GM18868 (cell line): ENCODE measurements around the gene ISG20.

Source experiments
- ATAC-seq: cut with Tn5 transposase; IDR thresholded peaks from one replicate; pipeline ENCODE4 v1.9.1; 2021; ENCODE audit warnings: mild to moderate bottlenecking, moderate library complexity; ENCODE audit not compliant: unreplicated experiment

The ISG20 gene

DNA sequence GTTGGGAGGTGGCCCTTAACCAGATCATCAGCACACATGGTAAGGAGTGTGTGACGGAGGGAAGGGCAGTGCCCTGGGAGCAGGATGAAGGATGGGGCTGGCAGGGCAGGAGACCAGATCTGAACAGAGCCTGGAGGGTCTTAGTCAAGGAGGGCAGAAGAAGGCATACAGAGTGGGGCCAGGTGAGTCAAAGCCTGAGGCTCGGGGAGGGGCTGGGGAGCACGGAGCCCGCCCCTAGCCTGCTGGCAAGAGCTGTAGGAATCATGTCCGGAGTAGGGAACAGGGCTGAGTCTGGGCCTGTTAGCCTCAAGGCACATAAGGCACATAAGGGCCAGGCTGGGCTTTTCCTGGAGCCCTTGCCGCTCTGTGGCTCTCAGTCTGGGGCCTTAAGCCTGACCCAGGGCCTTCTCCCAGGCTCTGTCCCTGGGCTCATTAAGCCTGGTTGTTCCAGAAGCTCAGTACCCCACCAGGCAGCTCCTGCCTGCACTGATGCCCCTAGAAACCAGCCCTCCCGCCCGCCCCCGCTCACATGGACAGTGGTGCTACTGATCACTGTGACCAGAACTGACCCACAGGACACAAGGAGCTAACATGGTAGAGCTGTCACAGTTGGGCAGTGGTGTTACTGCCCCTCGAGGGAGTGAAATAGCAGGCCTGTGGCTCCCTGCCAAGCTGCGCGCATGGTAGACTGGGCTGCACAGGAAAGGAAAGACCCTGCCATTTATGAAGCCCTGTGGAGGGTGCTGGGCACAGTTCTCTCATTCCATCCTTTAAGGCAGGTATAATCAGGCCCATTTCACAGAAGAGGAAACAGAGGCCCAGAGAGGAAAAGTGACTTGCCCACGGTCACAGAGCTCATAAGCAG, 14.6 kb downstream of the ISG20 start:
- ATAC-seq = no peak

DNA sequence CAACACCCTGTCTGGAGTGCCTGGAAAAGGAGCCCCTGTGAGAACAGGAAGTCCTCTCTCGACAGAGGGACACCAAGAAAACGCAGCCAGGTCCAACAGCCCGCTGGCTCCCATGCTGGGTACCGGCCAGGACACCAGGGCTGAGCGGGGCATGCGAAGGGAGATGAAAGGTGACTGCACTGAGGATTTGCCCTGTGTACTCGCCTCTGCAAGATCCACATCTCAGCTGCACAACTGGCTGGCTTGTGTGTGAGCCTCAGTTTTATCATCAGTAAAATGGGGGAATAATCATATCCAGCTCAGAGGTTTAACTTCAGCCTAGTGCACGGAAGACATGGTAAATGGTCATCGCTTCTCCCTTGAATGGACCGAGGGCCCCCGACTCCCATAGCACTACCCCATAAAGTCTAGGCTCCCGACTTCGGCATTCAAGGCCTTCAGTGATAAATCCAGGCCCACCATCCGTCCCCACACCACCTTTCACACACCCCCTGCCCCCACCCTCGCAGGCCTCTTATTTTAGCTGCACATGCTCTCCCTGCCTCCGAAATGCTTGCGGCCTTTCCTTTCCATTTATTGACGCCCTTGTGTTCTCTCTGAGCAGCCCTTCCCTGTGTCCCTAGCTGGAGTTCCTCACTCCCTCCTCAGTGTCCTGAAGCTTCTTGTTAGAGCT, 15.8 kb downstream of the ISG20 start:
- no peak for ATAC-seq

DNA sequence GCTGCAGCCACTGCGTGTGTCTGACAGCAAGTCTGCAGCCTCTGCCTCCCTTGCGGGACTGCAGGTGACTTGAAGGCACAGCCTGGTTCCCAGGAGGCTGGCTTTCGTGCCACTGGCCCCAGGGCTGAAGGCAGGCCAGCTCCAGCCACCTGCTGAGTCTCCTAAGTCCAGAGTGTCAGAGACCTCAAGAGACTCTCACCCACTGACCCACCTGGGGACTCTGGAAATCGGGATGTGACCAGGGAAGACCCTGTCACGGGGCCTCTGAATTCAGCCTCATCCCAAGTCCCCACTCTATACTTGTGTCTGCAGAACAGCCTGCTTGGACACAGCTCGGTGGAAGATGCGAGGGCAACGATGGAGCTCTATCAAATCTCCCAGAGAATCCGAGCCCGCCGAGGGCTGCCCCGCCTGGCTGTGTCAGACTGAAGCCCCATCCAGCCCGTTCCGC, 16.3 kb downstream of the ISG20 start:
- no peak for ATAC-seq

DNA sequence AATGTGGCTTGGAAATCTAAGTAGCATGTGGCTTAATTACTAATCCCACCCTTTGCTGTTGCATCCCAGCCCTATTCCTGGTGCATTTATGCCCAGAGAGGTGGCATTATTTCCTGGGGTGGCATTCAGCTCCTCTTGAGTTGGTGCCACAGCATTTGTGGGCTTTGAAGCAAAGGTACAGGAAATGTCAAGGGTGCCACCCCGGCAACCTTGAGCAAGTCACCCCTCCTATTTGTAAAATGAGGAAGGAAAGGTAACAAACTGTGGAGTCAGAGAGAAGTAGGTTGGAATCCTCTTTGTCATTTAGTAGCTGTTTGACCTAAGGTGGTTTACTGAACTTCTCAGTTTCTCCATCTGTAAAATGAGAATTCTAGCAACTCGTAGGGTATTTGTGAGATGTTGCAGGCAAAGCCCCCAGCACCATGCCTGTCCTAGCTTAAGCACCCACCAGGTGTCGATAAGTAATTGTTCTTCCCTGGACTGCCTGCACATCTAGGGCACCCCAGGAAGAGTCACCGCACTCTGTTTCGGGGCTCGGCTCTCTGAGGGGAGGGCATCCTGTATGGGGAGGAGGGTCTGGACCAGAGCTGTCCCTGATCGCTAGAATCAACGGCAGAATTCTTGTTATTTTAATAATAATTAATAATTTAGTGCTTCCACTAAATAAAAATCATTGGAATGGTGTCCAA, 17.1 kb downstream of the ISG20 start:
- no peak for ATAC-seq

DNA sequence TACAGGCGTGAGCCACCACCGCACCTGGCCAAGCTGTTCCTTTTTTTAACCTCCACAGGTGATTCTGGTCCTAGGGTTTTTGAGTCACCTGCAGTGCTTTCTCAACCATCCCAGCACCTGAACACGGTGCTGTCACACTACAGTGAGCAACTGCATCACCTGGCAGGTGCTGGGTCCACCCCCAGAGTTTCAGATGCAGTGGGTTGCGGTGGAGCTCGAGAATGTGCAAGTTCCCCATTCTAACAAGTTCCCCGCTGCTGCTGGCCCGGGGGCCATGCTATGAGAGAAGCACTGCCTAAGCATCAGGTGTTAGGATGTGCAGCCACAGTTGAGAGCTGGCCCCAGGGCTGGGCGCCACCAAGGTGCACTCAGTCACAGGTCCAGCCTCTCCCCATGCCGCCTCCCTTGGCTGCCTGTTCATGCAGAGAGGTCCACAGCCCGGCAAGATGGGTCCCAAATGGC, 18.0 kb downstream of the ISG20 start:
- peak; percentile 95 for ATAC-seq

DNA sequence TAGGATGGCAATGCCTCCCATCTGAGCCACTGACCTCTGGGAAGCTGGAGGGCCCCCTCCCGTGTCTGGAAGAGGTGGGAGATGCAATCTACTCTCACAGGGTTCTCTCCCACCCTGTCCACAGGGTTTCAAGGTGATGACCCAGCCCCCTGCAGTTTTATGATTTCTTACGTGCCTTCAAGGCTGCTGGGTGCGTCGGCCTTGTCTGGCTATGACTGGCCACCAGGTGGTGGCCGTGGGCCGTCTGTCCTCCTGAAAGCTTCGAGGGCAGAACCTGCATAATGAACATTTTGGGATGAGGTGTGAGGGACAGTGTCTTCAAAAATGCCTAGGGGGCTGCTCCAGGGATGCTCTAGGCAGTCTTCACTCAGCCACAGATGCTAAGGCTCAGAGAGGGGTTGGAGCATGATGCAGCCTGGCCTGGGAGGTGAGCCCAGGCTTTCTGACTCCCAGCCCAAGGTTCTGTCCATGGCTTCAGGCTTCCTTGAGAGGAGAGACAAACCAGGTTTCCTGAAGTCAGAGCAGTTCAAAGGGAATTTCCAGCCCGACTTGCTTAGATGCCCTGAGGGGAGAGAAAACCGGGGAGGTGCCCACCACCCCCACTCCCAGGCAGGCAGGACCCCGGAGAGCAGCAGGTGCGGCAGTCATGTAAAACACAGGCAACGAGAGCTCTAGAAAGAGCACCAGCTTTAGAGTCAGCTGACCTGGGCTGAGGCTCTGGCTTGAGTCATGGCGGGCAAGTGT, 18.7 kb downstream of the ISG20 start:
- no peak for ATAC-seq

DNA sequence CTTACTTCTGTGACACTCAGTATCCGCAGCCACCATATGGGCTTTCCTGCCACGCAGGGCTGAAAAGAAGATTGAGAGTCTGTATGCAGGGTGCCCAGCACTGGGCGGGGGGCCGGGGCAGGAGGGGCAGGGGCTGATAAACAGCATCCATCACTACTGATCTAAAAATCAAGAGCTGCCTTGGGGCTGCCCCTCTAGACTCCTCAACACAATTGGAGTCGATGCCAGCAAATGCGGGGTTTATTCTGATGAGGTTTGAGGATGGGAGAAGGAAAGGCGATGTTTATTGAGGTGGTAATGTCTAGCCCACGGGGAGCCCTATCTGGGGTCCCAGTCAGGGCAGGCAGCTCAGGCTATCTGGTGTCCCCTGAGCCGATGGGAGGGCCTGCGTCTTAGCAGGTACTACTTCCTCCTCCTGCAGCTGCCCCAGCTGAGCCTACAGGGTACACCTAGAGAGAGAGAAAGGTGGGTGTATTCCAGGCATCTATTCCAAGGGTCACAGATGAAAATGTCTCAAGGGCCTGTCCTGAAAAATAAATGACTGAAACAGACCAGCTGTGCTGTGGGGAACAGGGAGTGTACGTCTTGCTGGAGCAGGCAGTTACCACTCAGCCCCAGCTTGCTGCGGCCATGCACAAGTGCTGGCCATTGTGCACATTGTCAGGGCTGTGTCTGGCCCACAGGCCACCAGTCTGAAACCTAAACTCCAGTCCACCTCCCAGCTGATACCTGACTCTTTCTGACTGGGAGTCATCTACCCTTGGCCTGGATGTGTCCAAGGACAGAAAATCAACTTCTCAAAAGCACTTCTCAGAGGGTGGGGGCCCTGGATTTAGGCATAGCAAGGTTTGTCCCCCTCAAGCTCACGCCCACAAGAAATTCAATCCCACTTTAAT, 19.5 kb downstream of the ISG20 start:
- ATAC-seq = no peak

DNA sequence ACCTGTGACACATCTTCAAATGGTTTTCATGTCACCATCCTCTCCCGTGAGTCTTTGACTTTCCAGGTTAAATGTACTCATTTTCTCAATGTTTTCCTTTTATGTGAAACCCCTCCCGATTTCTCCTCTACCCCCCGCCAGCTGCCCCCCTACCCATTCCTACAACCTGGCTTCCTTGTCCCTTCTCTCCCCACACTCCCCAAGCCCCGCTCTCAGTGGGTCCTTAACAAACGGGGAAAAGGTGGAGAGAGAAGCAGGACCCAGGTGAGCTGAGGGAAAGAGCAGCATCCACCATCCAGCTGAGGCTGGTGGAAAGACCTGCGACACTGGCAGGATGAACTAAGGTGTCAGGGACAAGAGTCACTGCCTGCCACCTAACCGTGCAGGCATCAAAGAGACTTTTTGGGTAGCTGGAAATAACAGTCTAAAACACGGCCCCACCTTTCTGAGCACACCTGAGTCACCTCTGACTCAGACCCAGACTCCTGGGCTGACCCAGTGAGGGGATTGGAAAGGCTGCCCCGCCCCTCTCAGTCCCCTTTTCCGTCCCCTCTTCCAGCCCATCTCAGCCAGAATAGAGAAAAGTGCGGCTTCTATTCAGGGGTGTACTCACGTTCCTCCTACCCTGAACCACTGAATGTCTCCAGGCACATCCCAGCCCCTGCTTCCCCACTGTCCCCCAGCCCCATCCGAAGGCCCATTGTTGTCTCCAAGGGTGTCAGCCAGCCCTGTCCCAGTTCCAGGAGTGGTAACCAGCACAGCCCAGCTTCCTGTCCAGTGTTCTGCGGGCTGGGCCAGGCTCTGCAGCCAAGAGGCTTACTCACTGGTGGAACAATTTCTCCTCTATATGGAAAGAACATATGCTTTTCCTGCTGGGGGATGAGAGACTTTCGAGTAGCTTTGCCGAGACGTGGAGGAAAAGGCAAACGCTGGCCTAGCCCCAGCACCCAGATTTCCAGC, 20.4 kb downstream of the ISG20 start:
- no peak for ATAC-seq

DNA sequence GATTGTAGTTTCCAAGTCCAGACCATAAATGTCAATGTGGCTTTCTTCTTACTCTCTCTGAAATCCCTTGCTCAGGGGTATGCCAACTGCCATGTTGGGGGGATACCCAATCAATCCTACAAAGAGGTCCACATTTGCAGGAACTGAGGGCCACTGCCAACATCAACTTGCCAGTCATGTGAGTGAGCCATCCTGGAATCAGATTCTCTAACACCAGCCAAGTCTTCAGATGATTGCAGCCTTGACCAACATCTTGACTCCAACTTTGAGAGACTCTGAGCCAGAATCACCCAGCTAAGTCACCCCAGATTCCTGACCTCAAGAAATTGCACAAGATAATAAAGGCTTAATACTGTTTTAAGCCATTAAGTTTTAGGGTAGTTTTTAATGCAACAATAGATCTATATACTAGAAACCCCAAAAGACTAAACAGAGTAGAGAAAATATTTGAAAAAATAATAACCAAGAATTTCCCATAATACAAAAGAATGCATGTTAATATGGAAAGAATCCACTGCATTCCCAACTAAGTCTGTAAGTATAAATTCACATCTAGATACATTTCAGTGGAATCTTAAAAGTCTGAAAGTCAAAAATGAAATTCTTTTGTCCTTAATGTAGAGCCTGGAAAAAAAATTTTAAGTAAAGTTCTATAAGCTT, 22.4 kb downstream of the ISG20 start:
- no peak for ATAC-seq

DNA sequence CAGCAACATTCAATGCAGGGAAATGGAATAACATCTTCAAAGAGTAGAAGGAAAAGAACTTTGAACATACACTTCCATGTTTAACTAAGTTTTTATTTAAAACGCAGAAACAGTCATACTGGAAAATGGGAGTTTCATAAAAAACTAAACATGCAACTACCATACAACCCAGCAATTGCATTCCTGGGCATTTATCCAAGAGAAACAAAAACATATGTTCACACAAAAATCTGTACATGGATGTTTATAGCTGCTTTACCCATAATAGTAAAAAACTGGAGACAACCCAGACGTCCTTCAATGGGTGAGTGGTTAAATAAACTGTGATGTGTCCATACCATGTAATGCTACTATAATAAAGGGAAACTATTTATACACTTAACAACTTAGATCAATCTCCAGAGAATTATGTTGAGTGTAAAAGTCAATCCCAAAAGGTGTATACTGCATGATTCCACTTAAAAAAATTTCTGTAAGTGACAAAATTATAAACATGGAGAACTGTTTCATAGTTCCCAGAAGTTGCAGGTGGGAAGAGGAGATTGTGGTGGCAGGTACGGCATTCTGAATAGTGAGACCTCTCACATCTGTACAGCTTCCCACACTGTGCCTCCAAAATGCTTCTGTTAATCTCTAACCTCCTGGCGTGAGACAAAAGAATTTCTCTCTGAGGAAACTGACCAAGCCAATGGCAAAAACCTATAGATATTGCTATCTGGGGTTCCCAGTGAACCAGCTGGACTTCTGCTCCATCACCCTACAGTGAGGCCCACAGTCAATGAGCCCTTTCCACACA, 23.1 kb downstream of the ISG20 start:
- ATAC-seq = no peak

DNA sequence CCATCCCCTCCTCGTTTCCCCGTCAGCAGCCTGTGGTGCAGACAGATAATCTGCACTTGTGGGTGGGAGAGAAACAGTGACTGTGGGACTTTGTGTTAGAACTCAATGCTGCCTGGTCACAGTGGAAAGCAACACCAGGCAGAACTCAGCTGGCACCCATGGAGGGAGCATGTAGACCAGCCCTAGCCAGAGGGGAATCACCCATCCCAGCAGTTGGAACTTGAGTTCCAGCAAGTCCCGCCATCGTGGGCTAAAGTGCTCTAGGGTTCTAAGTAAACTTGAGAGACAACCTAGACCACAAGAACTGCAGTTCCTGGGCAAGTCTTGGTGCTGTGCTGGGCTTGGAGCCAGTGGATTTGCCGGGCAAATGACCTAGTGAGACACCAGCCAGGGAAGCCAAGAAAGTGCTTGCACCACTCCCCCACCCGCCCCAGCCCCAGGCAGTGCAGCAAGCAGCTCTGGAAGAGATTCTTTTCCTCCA, 24.4 kb downstream of the ISG20 start:
- ATAC-seq = no peak

DNA sequence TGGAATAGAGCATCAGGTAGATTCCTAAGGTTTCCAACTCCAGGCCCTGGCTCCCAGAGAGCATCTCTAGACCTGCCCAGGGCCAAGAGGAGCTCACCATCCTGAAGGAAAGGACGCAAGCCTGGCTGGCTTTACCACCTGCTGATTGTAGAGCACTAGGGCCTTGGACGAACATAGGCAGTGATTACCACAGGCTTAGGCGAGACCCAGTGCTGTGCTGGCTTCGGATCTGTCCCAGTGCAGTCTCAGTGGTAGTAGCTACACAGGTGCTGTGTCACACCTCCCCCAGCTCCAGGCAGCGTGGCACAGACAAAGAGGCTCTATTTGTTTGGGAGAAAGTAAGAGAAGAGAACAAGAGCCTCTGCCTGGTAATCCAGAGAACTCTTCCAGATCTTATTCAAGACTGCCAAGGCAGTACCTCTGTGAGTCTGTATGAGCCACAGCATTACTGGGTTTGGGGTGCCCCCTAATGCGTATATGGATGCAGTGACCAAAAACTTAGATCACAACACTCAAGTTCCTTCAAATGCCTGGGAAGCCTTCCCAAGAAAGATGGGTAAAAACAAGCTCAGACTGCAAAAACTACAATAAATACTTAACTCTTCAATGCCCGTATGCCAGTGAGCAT, 25.4 kb downstream of the ISG20 start:
- no peak for ATAC-seq

DNA sequence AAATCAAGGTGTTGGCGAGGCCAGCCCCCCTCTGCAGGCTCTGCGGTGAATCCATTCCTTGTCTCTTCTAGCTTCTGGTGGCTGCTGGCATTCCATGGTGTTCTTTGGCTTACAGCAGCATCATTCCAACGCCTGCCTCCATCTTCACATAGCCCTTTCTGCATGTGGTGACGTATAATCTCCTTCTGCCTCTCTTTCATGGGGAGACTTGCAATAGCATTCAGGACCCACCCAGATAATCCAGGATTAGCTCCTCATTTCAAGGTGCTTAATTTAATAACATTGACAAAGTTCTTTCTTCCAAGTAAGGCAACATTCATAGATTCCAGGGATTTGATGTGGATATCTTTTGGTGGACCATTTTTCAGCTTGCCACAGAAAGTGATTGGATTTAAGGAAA, 35.8 kb downstream of the ISG20 start:
- ATAC-seq = no peak

DNA sequence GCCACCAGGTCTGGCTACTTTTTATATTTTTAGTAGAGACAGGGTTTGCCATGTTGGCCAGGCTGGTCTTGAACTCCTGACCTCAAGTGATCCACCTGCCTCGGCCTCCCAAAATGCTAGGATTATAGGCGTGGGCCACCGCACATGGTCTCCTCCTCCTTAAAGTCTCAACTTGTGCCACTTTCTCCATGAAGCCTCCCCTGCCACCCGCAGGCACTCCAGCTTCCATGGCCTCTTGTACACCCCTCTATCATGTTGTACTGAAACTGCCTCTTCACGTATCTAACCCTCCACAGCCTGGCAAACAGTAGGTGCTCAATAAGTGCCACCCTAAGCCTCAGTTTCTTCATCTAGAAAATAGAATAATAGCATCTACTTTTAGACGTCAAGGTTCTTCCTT, 39.9 kb downstream of the ISG20 start:
- no peak for ATAC-seq

DNA sequence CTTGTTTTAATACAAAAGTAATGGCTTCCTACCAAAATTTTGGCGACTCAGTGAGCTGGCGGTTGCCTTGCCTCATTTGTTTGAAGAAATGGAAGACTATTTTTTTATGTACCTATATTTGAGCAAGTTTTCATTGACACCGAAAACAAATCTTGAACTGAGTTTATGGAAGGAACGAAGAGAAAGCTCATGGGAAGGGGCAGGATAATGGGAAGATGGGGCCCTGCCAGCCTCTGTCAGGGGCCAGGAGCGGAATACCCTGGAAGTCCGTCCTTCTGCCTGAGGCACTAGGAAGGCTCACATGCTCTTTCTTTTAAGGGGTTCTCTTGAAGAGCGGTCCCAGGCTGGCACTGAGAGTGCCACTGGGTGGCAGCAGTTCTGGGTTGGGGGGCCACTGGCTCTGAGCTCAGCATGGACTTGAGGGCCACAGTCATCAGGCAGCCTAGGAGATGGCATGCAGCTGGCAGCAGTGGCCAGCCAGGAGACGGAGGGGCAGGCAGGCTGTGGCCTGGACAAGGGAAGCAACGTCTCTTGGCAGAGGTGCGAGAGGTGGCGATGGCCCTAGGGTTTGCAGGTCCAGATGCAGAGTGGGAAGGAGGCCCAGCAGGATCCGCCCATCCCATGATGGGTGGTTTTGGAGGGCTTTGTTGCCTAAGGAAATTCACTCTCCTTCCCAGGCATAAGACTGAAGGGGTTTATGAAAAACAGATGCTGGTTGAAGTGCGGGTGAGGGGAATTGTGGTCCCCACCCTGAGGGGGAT, 41.6 kb downstream of the ISG20 start:
- ATAC-seq = no peak

DNA sequence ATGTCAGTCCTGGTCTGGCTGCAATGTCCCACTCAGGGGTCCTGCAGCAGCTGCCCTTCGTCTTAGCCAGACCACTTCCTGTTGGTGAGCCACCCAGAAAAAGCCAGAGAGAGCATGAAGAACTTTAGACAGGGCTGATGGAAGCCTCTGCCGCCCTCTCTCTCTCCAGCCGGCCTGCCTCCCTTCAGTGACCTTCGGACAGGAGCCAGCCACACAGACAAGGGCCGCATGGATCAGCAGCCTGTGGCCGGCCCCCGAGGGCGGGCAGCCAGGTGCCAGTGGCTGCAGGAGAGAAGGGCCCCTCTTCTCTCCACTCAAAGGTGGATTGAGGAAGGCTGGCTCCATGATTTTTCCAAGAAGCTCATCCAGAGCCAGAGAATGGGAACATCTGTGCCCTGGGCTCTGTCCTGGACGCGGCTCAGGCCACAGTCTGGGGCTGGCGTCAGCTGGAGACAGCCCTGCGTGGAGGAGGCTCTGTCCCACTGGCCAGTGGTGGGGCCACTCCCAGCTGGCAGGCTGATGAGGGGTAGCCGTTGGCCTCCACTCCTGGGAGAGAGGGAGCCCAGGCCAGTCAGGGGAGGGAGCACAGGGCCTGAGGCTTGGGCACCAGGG, 42.9 kb downstream of the ISG20 start:
- ATAC-seq = no peak
